Measurements from ENCODE around the gene LHX3.

LHX3 gene

GRCh38 chr9:136218271-136218670 is 13.3 kb upstream of the LHX3 start:
- no peak for ATAC-seq
- TF ChIP-seq ZFP30 (CRISPR knock-in tag; IDR thresholded peaks at IDR 0.05), result no peak
- TF ChIP-seq ESRRG (CRISPR knock-in tag; IDR thresholded peaks at IDR 0.05), result no peak
- no peak for TF ChIP-seq TOX (CRISPR knock-in tag; IDR thresholded peaks at IDR 0.05; ENCODE audit: borderline replicate concordance)
- TF ChIP-seq TCF4 (CRISPR knock-in tag; IDR thresholded peaks at IDR 0.05; ENCODE audit: borderline replicate concordance), result no peak
- TF ChIP-seq TSHZ2 (CRISPR knock-in tag; IDR thresholded peaks at IDR 0.05), result no peak
- TF ChIP-seq RARB (CRISPR knock-in tag; IDR thresholded peaks at IDR 0.05), result no peak
- TF ChIP-seq PATZ1 (CRISPR knock-in tag; IDR thresholded peaks at IDR 0.05; ENCODE audit: borderline replicate concordance), result no peak
- no peak for TF ChIP-seq POU6F1 (CRISPR knock-in tag; IDR thresholded peaks at IDR 0.05; ENCODE audit: borderline replicate concordance, low read depth)
- no peak for TF ChIP-seq ZFP3 (CRISPR knock-in tag; IDR thresholded peaks at IDR 0.05)
- TF ChIP-seq CSDC2 (CRISPR knock-in tag; IDR thresholded peaks at IDR 0.05), result no peak
- TF ChIP-seq PPARA (CRISPR knock-in tag; IDR thresholded peaks at IDR 0.05; ENCODE audit: borderline replicate concordance), result no peak
- no peak for TF ChIP-seq CSRNP3 (CRISPR knock-in tag; IDR thresholded peaks at IDR 0.05)
- no peak for TF ChIP-seq SNAI2 (CRISPR knock-in tag; IDR thresholded peaks at IDR 0.05)
- TF ChIP-seq ISL1 (CRISPR knock-in tag; IDR thresholded peaks at IDR 0.05), result no peak
- no peak for TF ChIP-seq OSR1 (CRISPR knock-in tag; IDR thresholded peaks at IDR 0.05)
- no peak for TF ChIP-seq ZNF70 (CRISPR knock-in tag; IDR thresholded peaks at IDR 0.05)
- no peak for TF ChIP-seq ARNTL (CRISPR knock-in tag; IDR thresholded peaks at IDR 0.05; ENCODE audit: borderline replicate concordance, low read depth)
- TF ChIP-seq CREB5 (CRISPR knock-in tag; IDR thresholded peaks at IDR 0.05; ENCODE audit: low read depth), result no peak

GRCh38 chr9:136216541-136217244 is 11.8 kb upstream of the LHX3 start:
- TF ChIP-seq TOX (CRISPR knock-in tag; IDR thresholded peaks at IDR 0.05; ENCODE audit: borderline replicate concordance) (no peak), RARB (CRISPR knock-in tag; IDR thresholded peaks at IDR 0.05) (no peak), CSRNP3 (CRISPR knock-in tag; IDR thresholded peaks at IDR 0.05) (no peak), OSR1 (CRISPR knock-in tag; IDR thresholded peaks at IDR 0.05) (no peak), ZFP3 (CRISPR knock-in tag; IDR thresholded peaks at IDR 0.05) (no peak), TSHZ2 (CRISPR knock-in tag; IDR thresholded peaks at IDR 0.05) (no peak)
- no peak for ATAC-seq
